Measurements from ENCODE around the gene MTR. TPM values are rescaled to one million over a fixed set of nuclear protein-coding genes. Genes with fewer than 3 reads are reported as not detected.

MTR gene
- total and polyA plus RNA-seq, 7 donors = 6.8 to 66.2 (median 51.3) TPM

DNA sequence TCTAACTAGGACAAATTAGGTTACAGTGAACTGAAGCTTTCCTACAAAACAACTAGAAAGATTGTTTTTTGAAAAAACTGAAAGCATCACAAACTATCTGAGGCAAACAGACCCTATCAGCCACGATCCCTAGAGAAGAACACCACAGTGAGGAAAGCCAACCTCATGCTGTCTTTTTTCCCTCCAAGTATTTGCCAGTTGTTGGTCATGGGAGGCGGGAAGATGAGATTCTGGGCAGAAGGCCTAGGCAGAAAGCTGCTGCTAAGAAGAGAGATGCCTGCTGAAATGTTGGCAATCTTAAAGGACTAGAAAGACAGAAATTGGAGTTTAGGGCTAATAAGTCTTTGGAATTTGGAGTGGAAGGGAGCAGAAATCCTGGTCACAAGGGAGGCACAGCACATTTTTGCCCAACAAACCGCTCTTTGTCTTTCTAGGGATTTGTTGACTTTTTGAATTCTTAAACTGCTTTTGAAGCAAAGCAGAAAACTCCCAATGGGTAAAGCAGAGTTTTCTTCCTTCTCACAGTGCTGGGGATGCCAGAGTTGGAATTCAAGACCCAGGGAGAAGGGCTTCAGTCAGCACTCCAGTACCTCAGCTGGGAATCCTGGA is 125.3 kb downstream of the MTR start:
- ATAC-seq = no peak
- no peak for DNase-seq
- TF ChIP-seq, protein P1, sequence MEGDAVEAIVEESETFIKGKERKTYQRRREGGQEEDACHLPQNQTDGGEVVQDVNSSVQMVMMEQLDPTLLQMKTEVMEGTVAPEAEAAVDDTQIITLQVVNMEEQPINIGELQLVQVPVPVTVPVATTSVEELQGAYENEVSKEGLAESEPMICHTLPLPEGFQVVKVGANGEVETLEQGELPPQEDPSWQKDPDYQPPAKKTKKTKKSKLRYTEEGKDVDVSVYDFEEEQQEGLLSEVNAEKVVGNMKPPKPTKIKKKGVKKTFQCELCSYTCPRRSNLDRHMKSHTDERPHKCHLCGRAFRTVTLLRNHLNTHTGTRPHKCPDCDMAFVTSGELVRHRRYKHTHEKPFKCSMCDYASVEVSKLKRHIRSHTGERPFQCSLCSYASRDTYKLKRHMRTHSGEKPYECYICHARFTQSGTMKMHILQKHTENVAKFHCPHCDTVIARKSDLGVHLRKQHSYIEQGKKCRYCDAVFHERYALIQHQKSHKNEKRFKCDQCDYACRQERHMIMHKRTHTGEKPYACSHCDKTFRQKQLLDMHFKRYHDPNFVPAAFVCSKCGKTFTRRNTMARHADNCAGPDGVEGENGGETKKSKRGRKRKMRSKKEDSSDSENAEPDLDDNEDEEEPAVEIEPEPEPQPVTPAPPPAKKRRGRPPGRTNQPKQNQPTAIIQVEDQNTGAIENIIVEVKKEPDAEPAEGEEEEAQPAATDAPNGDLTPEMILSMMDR (IDR thresholded peaks at IDR 0.05) = no peak
- WGBS, 3 donors = 48 to 74% (median 52%) methylated on average over 3 of the region's 3 CpGs
- peaks cover 9% of the 10 kb centered on the region for H3K4me1 ChIP-seq
- no peaks in the 10 kb centered on the region for H3K27me3 ChIP-seq (ENCODE audit: insufficient read depth in 3 of 3, low read length in 2 of 3)
- no peak overlapping the region for H3K4me3 ChIP-seq
- H3K27ac ChIP-seq = no peak overlapping the region
- intact Hi-C loops (cut with DNase I) = loop anchor here in 1 of 2 donors (10.0 kb wide), 1 partner anchor 646 kb away; no protein-coding TSS in a partner anchor
- H3K36me3 ChIP-seq (ENCODE audit: insufficient read depth in 1 of 2, low read depth in 1 of 2) = peaks cover 0 to 29% of the 10 kb centered on the region in 2 donors
- peaks cover 10% of the 10 kb centered on the region for H3K9me3 ChIP-seq

DNA sequence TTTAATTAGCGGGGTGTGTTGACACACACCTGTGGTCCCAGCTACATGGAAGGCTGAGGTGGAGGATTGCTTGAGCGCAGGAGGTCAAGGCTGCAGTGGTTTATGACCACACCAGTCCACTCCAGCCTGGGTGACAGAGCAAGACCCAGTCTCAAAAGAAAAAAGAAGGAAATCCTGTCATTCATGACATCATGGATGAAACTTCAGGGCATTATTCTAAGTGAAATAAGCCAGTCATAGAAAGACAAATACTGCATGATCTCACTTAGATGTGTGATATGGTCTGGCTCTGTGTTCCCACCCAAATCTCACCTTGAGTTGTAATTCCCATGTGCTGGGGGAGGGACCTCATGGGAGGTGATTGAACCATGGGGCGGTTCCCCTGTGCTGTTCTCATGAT is 126.5 kb downstream of the MTR start:
- ATAC-seq (no peak), DNase-seq (no peak)
- 99 to 100% (median 100%) methylated on average over 3 of the region's 3 CpGs for WGBS, 3 donors
- intact Hi-C loops (cut with DNase I) = loop anchor here in 1 of 2 donors (10.0 kb wide), 1 partner anchor 647 kb away; no protein-coding TSS in a partner anchor
- Histone ChIP-seq H3K27me3 (ENCODE audit: insufficient read depth in 3 of 3, low read length in 2 of 3) (no peaks in the 10 kb centered on the region), H3K9me3 (peaks cover 5% of the 10 kb centered on the region), H3K4me3 (no peak overlapping the region), H3K4me1 (peaks cover 9% of the 10 kb centered on the region), H3K36me3 (ENCODE audit: insufficient read depth in 1 of 2, low read depth in 1 of 2) (peaks cover 0 to 20% of the 10 kb centered on the region in 2 donors), H3K27ac (peak overlapping the region; percentile 47)
- TF ChIP-seq, protein P1 (IDR thresholded peaks at IDR 0.05) = no peak

DNA sequence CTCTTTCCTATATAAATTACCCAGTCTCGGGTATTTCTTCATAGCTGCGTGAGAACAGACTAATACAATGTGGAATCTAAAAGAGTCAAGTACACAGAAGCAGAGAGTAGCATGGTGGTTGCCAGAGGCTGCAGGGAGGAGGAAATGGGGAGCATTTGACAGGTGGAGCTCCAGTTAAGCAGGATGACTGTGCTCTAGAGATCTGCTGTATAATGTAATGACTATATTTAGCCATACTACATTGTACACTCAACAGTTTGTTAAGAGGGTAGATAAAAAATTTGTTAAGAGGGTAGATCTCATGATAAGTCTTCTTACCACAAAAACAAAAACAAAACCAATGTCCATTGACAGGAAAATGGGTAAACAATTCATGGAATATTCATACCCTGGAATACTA is 127.1 kb downstream of the MTR start:
- intact Hi-C loops (cut with DNase I) = loop anchor here in 1 of 2 donors (10.0 kb wide), 1 partner anchor 647 kb away; no protein-coding TSS in a partner anchor
- Histone ChIP-seq H3K27me3 (ENCODE audit: insufficient read depth in 3 of 3, low read length in 2 of 3) (no peaks in the 10 kb centered on the region), H3K4me1 (peaks cover 9% of the 10 kb centered on the region), H3K36me3 (ENCODE audit: insufficient read depth in 1 of 2, low read depth in 1 of 2) (peaks cover 0 to 15% of the 10 kb centered on the region in 2 donors), H3K4me3 (no peak overlapping the region), H3K27ac (peak overlapping the region; percentile 47), H3K9me3 (peaks cover 5% of the 10 kb centered on the region)
- TF ChIP-seq, protein P1 (IDR thresholded peaks at IDR 0.05) = no peak
- ATAC-seq (peak; percentile 90 to 95 (median 94)), DNase-seq (no peak)
- WGBS, 3 donors = 48 to 61% (median 52%) methylated on average over 2 of the region's 2 CpGs

DNA sequence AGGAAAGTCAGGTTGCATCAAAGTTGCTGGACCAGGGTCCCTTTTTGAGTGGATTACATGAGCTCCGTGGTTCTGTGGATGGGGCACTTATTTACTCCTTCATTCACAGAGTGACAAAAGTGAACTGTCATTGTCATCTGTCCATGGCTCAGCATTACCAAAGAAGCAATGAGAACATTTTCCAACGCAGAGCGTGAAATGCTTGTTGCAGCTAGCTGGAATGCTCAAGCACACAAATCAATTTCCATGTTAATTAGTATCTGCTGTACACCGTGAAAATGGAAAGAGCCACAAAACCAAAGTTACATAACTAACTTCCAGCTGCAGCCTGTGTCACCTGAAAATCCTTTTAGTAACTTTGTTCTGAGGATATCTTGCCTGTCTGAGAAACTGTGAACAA is 130.3 kb downstream of the MTR start:
- TF ChIP-seq, protein P1 (IDR thresholded peaks at IDR 0.05) = no peak
- Histone ChIP-seq H3K9me3 (no peaks in the 10 kb centered on the region), H3K36me3 (ENCODE audit: insufficient read depth in 1 of 2, low read depth in 1 of 2) (no peaks in the 10 kb centered on the region), H3K4me1 (peaks cover 9% of the 10 kb centered on the region), H3K4me3 (no peak overlapping the region), H3K27me3 (ENCODE audit: insufficient read depth in 3 of 3, low read length in 2 of 3) (no peaks in the 10 kb centered on the region), H3K27ac (no peak overlapping the region)
- 28 to 38% (median 31%) methylated on average over 4 of the region's 4 CpGs for WGBS, 3 donors
- intact Hi-C loops (cut with DNase I) = loop anchor here in 1 of 2 donors (10.0 kb wide), 1 partner anchor 651 kb away; no protein-coding TSS in a partner anchor
- no peak for DNase-seq
- ATAC-seq = no peak
